ENCODE data around the gene TREM1.
"Not testable (repeated sequence)": the region's sequence is repeated elsewhere in the genome, so short reads cannot be mapped to it uniquely, and the experiment has no call there.

Gene TREM1

GRCh38 chr6:41247288-41247865, 39.1 kb downstream of the TREM1 start:
- Histone ChIP-seq H2AFZ (ENCODE audit: low read length) (no peak overlapping the region), H3K4me2 (ENCODE audit: low read depth, low read length, poor library complexity, severe bottlenecking) (no peak overlapping the region), H3K4me1 (ENCODE audit: insufficient read depth, low read length, poor library complexity, severe bottlenecking) (peaks cover 15% of the 10 kb centered on the region), H3K9ac (ENCODE audit: low read depth, low read length, poor library complexity, severe bottlenecking) (no peak overlapping the region), H4K20me1 (ENCODE audit: insufficient read depth, low read length, poor library complexity, severe bottlenecking) (no peaks in the 10 kb centered on the region), H3K27me3 (ENCODE audit: insufficient read depth, low read length, poor library complexity, severe bottlenecking) (no peaks in the 10 kb centered on the region), H3K4me3 (ENCODE audit: low read length, poor library complexity, severe bottlenecking) (no peak overlapping the region), H3K36me3 (ENCODE audit: insufficient read depth, low read length) (no peaks in the 10 kb centered on the region), H3K9me2 (replicated peaks; ENCODE audit: low read depth, low read length) (no peaks in the 10 kb centered on the region), H3K79me2 (ENCODE audit: insufficient read depth, low read length) (no peaks in the 10 kb centered on the region), H3F3A (ENCODE audit: low read depth) (no peaks in the 10 kb centered on the region), H3K9me3 (ENCODE audit: insufficient read depth, low read depth, low read length) (no peaks in the 10 kb centered on the region)
- no peak for TF ChIP-seq EZH2phosphoT487 (IDR thresholded peaks at IDR 0.05; ENCODE audit: borderline replicate concordance)
- TF ChIP-seq CTCF (conservative IDR thresholded peaks at IDR 0.05; ENCODE audit: low read length): no peak

- not testable (repeated sequence) for H4K20me1 ChIP-seq (ENCODE audit: insufficient read depth, low read length, poor library complexity, severe bottlenecking); H3K27me3 ChIP-seq (ENCODE audit: insufficient read depth, low read length, poor library complexity, severe bottlenecking)
These were observed 40.0 kb downstream of the TREM1 start for GRCh38 chr6:41246529-41246928.

GRCh38 chr6:41239467-41240159, 46.9 kb downstream of the TREM1 start:
- no peak for TF ChIP-seq CTCF (conservative IDR thresholded peaks at IDR 0.05; ENCODE audit: low read length)
- no peak for TF ChIP-seq EZH2phosphoT487 (IDR thresholded peaks at IDR 0.05; ENCODE audit: borderline replicate concordance)
- no peaks in the 10 kb centered on the region for H3K9me2 ChIP-seq (replicated peaks; ENCODE audit: low read depth, low read length)

More at GRCh38 chr6:41246529-41246928, 40.0 kb downstream of the TREM1 start:
- not testable (repeated sequence) for H3K36me3 ChIP-seq (ENCODE audit: insufficient read depth, low read length); H3F3A ChIP-seq (ENCODE audit: low read depth); H3K9me2 ChIP-seq (replicated peaks; ENCODE audit: low read depth, low read length); H3K9me3 ChIP-seq (ENCODE audit: insufficient read depth, low read depth, low read length); H3K9ac ChIP-seq (ENCODE audit: low read depth, low read length, poor library complexity, severe bottlenecking); H2AFZ ChIP-seq (ENCODE audit: low read length); H3K4me2 ChIP-seq (ENCODE audit: low read depth, low read length, poor library complexity, severe bottlenecking); H3K4me3 ChIP-seq (ENCODE audit: low read length, poor library complexity, severe bottlenecking); H3K79me2 ChIP-seq (ENCODE audit: insufficient read depth, low read length)
- peaks cover 15% of the 10 kb centered on the region for H3K4me1 ChIP-seq (ENCODE audit: insufficient read depth, low read length, poor library complexity, severe bottlenecking)

GRCh38 chr6:41237128-41237527, 49.4 kb downstream of the TREM1 start:
- no peaks in the 10 kb centered on the region for H3K79me2 ChIP-seq (ENCODE audit: insufficient read depth, low read length)
- H3K36me3 ChIP-seq (ENCODE audit: insufficient read depth, low read length): no peaks in the 10 kb centered on the region
- TF ChIP-seq EZH2phosphoT487 (IDR thresholded peaks at IDR 0.05; ENCODE audit: borderline replicate concordance) (no peak), CTCF (conservative IDR thresholded peaks at IDR 0.05; ENCODE audit: low read length) (no peak)
- H3F3A ChIP-seq (ENCODE audit: low read depth): no peaks in the 10 kb centered on the region; the same call in 1 of the 2 replicates
- H3K4me3 ChIP-seq (ENCODE audit: low read length, poor library complexity, severe bottlenecking): no peak overlapping the region
- H3K9ac ChIP-seq (ENCODE audit: low read depth, low read length, poor library complexity, severe bottlenecking): no peak overlapping the region
- H4K20me1 ChIP-seq (ENCODE audit: insufficient read depth, low read length, poor library complexity, severe bottlenecking): no peaks in the 10 kb centered on the region
- no peaks in the 10 kb centered on the region for H3K27me3 ChIP-seq (ENCODE audit: insufficient read depth, low read length, poor library complexity, severe bottlenecking)
- no peaks in the 10 kb centered on the region for H3K9me2 ChIP-seq (replicated peaks; ENCODE audit: low read depth, low read length)
- H3K9me3 ChIP-seq (ENCODE audit: insufficient read depth, low read depth, low read length): no peaks in the 10 kb centered on the region
- no peaks in the 10 kb centered on the region for H3K4me1 ChIP-seq (ENCODE audit: insufficient read depth, low read length, poor library complexity, severe bottlenecking)
- H2AFZ ChIP-seq (ENCODE audit: low read length): no peak overlapping the region
- no peak overlapping the region for H3K4me2 ChIP-seq (ENCODE audit: low read depth, low read length, poor library complexity, severe bottlenecking)

More at GRCh38 chr6:41239467-41240159, 46.9 kb downstream of the TREM1 start:
- Histone ChIP-seq H3K27me3 (ENCODE audit: insufficient read depth, low read length, poor library complexity, severe bottlenecking) (no peaks in the 10 kb centered on the region), H3K4me1 (ENCODE audit: insufficient read depth, low read length, poor library complexity, severe bottlenecking) (no peaks in the 10 kb centered on the region), H3K9me3 (ENCODE audit: insufficient read depth, low read depth, low read length) (no peaks in the 10 kb centered on the region), H3K9ac (ENCODE audit: low read depth, low read length, poor library complexity, severe bottlenecking) (no peak overlapping the region), H3K4me2 (ENCODE audit: low read depth, low read length, poor library complexity, severe bottlenecking) (no peak overlapping the region), H3K36me3 (ENCODE audit: insufficient read depth, low read length) (no peaks in the 10 kb centered on the region), H2AFZ (ENCODE audit: low read length) (no peak overlapping the region), H3K79me2 (ENCODE audit: insufficient read depth, low read length) (no peaks in the 10 kb centered on the region), H4K20me1 (ENCODE audit: insufficient read depth, low read length, poor library complexity, severe bottlenecking) (no peaks in the 10 kb centered on the region), H3K4me3 (ENCODE audit: low read length, poor library complexity, severe bottlenecking) (no peak overlapping the region), H3F3A (ENCODE audit: low read depth) (no peaks in the 10 kb centered on the region; the same call in 1 of the 2 replicates)

Data from Loucy (cell line).